ENCODE measurements around the gene PCDHGA1. TPM values are rescaled to one million over a fixed set of nuclear protein-coding genes. Genes with fewer than 3 reads are reported as not detected.

PCDHGA1 gene
- polyA plus RNA-seq, 1 donor (not counting 4 experiments of a cell fraction or from before 2014, with no cell fraction given): 0.09 TPM

GRCh38 chr5:141421489-141421855 lies 91.2 kb downstream of the PCDHGA1 start:
- H2AFZ ChIP-seq (ENCODE audit: control insufficient read depth, low read length): peak overlapping the region; percentile 65
- H4K20me1 ChIP-seq (ENCODE audit: control insufficient read depth, extremely low read depth, insufficient read depth, low read length): no peaks in the 10 kb centered on the region
- peak overlapping the region; percentile 37 to 68 (median 60) for H3K4me3 ChIP-seq (ENCODE audit: control insufficient read depth in 2 of 3, extremely low read depth in 1 of 3, insufficient read depth in 2 of 3, low read depth in 1 of 3, low read length in 3 of 3)
- H3K9me1 ChIP-seq (ENCODE audit: control insufficient read depth, extremely low read depth, insufficient read depth, low read length): no peaks in the 10 kb centered on the region
- dilution Hi-C loops (cut with MboI; ENCODE audit: extremely low pct_ligation_motif_present, low sequenced_read_pairs): no loop called here
- no peak for TF ChIP-seq EZH2 (IDR thresholded peaks at IDR 0.05; ENCODE audit: low read length)
- FAIRE-seq: no peak
- no peaks in the 10 kb centered on the region for H3K79me2 ChIP-seq (ENCODE audit: control insufficient read depth, insufficient read depth, low read length)
- H3K27me3 ChIP-seq (ENCODE audit: control insufficient read depth, extremely low read depth, insufficient read depth, low read length): peaks cover 38% of the 10 kb centered on the region
- DNase-seq (ENCODE audit: low read depth, low spot score): no peak
- H3K27ac ChIP-seq (ENCODE audit: control insufficient read depth, insufficient read depth, low read length): no peak overlapping the region
- peaks cover 28% of the 10 kb centered on the region for H3K9me3 ChIP-seq (ENCODE audit: control insufficient read depth, low read depth, low read length)
- no peaks in the 10 kb centered on the region for H3K4me1 ChIP-seq (ENCODE audit: control insufficient read depth, extremely low read depth, insufficient read depth, low read length)
- no peak overlapping the region for H3K9ac ChIP-seq (ENCODE audit: control insufficient read depth, extremely low read depth, insufficient read depth, low read length)
- peak overlapping the region; percentile 69 for H3K4me2 ChIP-seq (ENCODE audit: control insufficient read depth, extremely low read depth, insufficient read depth, low read depth, low read length)
- no peaks in the 10 kb centered on the region for H3K36me3 ChIP-seq (ENCODE audit: control insufficient read depth in 2 of 2, extremely low read depth in 1 of 2, insufficient read depth in 2 of 2, low read length in 2 of 2)

DNA sequence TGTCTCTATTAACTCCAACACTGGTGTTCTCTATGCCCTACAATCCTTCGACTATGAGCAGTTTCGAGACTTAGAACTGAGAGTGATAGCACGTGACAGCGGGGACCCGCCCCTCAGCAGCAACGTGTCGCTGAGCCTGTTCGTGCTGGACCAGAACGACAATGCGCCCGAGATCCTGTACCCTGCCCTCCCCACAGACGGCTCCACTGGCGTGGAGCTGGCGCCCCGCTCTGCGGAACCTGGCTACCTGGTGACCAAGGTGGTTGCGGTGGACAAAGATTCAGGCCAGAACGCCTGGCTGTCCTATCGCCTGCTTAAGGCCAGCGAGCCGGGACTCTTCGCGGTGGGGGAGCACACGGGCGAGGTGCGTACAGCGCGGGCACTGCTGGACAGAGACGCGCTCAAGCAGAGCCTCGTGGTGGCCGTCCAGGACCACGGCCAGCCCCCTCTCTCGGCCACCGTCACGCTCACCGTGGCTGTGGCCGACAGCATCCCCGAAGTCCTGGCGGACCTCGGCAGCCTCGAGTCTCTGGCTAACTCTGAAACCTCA lies 92.5 kb downstream of the PCDHGA1 start:
- Histone ChIP-seq H3K36me3 (ENCODE audit: control insufficient read depth in 2 of 2, extremely low read depth in 1 of 2, insufficient read depth in 2 of 2, low read length in 2 of 2) (no peaks in the 10 kb centered on the region), H3K9ac (ENCODE audit: control insufficient read depth, extremely low read depth, insufficient read depth, low read length) (no peak overlapping the region), H3K4me3 (ENCODE audit: control insufficient read depth in 2 of 3, extremely low read depth in 1 of 3, insufficient read depth in 2 of 3, low read depth in 1 of 3, low read length in 3 of 3) (no peak overlapping the region), H2AFZ (ENCODE audit: control insufficient read depth, low read length) (no peak overlapping the region), H3K27me3 (ENCODE audit: control insufficient read depth, extremely low read depth, insufficient read depth, low read length) (peaks cover 38% of the 10 kb centered on the region), H3K79me2 (ENCODE audit: control insufficient read depth, insufficient read depth, low read length) (no peaks in the 10 kb centered on the region), H3K4me2 (ENCODE audit: control insufficient read depth, extremely low read depth, insufficient read depth, low read depth, low read length) (no peak overlapping the region), H3K9me3 (ENCODE audit: control insufficient read depth, low read depth, low read length) (peaks cover 34% of the 10 kb centered on the region), H3K27ac (ENCODE audit: control insufficient read depth, insufficient read depth, low read length) (no peak overlapping the region), H4K20me1 (ENCODE audit: control insufficient read depth, extremely low read depth, insufficient read depth, low read length) (no peaks in the 10 kb centered on the region), H3K4me1 (ENCODE audit: control insufficient read depth, extremely low read depth, insufficient read depth, low read length) (no peaks in the 10 kb centered on the region), H3K9me1 (ENCODE audit: control insufficient read depth, extremely low read depth, insufficient read depth, low read length) (no peaks in the 10 kb centered on the region)
- dilution Hi-C loops (cut with MboI; ENCODE audit: extremely low pct_ligation_motif_present, low sequenced_read_pairs): no loop called here
- FAIRE-seq (no peak), DNase-seq (ENCODE audit: low read depth, low spot score) (no peak)
- TF ChIP-seq, protein P1, sequence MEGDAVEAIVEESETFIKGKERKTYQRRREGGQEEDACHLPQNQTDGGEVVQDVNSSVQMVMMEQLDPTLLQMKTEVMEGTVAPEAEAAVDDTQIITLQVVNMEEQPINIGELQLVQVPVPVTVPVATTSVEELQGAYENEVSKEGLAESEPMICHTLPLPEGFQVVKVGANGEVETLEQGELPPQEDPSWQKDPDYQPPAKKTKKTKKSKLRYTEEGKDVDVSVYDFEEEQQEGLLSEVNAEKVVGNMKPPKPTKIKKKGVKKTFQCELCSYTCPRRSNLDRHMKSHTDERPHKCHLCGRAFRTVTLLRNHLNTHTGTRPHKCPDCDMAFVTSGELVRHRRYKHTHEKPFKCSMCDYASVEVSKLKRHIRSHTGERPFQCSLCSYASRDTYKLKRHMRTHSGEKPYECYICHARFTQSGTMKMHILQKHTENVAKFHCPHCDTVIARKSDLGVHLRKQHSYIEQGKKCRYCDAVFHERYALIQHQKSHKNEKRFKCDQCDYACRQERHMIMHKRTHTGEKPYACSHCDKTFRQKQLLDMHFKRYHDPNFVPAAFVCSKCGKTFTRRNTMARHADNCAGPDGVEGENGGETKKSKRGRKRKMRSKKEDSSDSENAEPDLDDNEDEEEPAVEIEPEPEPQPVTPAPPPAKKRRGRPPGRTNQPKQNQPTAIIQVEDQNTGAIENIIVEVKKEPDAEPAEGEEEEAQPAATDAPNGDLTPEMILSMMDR (optimal IDR thresholded peaks at IDR 0.05 in 1 of 3, IDR thresholded peaks at IDR 0.05 in 1 of 3, conservative IDR thresholded peaks at IDR 0.05 in 1 of 3; ENCODE audit: extremely low read depth in 1 of 3, insufficient read depth in 2 of 3, low read length in 3 of 3): no peak
- TF ChIP-seq EZH2 (IDR thresholded peaks at IDR 0.05; ENCODE audit: low read length): no peak

Data from keratinocyte (primary cell).